Smooth muscle cell (in vitro differentiated cells): ENCODE data around the gene OR2B6. TPM values are rescaled to one million over a fixed set of nuclear protein-coding genes. Genes with fewer than 3 reads are reported as not detected.

Experiments used
- DNase-seq: peaks from one replicate; lab custom pipeline; 2025; ENCODE audit not compliant: unreplicated experiment; lab: John Stamatoyannopoulos, UW
- H2AFZ ChIP-seq: fragments of 200-600 bp; sonication (generic); 2 replicates; pipeline ENCODE4 v1.6.0; 2016; ENCODE audit warnings: antibody characterized with exemption, low read depth, mild to moderate bottlenecking
- H3F3A ChIP-seq: fragments of 200-600 bp; sonication (generic); 2 replicates; pipeline ENCODE4 v1.6.0; 2017; ENCODE audit warnings: antibody characterized with exemption, low read depth
- H3K27ac ChIP-seq: fragments of 200-600 bp; sonication (generic); 2 replicates; pipeline ENCODE4 v1.5.1; 2016; ENCODE audit warnings: low read depth, mild to moderate bottlenecking
- H3K27me3 ChIP-seq: fragments of 200-600 bp; sonication (generic); 2 replicates; pipeline ENCODE4 v1.6.1; 2016; ENCODE audit warnings: low read depth, mild to moderate bottlenecking
- H3K36me3 ChIP-seq: fragments of 200-600 bp; sonication (generic); 2 replicates; pipeline ENCODE4 v1.5.1; 2016; ENCODE audit warnings: low read depth
- H3K4me1 ChIP-seq: fragments of 200-600 bp; sonication (generic); 2 replicates; pipeline ENCODE4 v1.5.1; 2016; ENCODE audit warnings: low read depth
- H3K4me2 ChIP-seq: fragments of 200-600 bp; sonication (generic); 2 replicates; pipeline ENCODE4 v1.6.0; 2016; ENCODE audit warnings: mild to moderate bottlenecking
- H3K4me3 ChIP-seq: fragments of 200-600 bp; sonication (generic); 2 replicates; pipeline ENCODE4 v1.5.1; 2016; ENCODE audit warnings: mild to moderate bottlenecking
- H3K79me2 ChIP-seq: fragments of 200-600 bp; sonication (generic); 2 replicates; pipeline ENCODE4 v1.6.0; 2016; ENCODE audit warnings: low read depth, mild to moderate bottlenecking
- H3K9ac ChIP-seq: fragments of 200-600 bp; sonication (generic); 2 replicates; pipeline ENCODE4 v1.6.0; 2016; ENCODE audit warnings: low read depth
- H3K9me3 ChIP-seq: fragments of 200-600 bp; sonication (generic); replicated peaks from 2 replicates; pipeline ENCODE4 v1.5.1; 2016; ENCODE audit warnings: low read depth
- H4K20me1 ChIP-seq: fragments of 200-600 bp; sonication (generic); 2 replicates; pipeline ENCODE4 v1.6.0; 2016; ENCODE audit warnings: low read depth
- CTCF ChIP-seq: fragments of 200-600 bp; sonication (generic); IDR thresholded peaks from 2 replicates; pipeline ENCODE4 v1.5.1; 2017; ENCODE audit warnings: borderline replicate concordance, mild to moderate bottlenecking, antibody characterized with exemption; ENCODE audit not compliant: insufficient read depth, poor library complexity, severe bottlenecking
- WGBS: methylation state at CpG from one replicate; pipeline ENCODE4 v1.1.7; 2016; ENCODE audit warnings: low lambda C conversion rate; 5-methylcytosine and 5-hydroxymethylcytosine counted together
- polyA plus RNA-seq: library from polyadenylated mRNA; unstranded; fragments of >200 nt; fragmentation: Nextera tagmentation; extraction: Ambion mirVana; gene quantifications from 2 replicates; pipeline ENCODE4 v1.2.1, GENCODE V29; 2016
- total RNA-seq: library from RNA; depleted of rRNA; stranded (reverse); fragments of >200 nt; gene quantifications from 2 replicates; pipeline ENCODE4 v1.2.3, GENCODE V29; 2014

OR2B6 gene
- total and polyA plus RNA-seq, 2 experiments from 2014 or later = not detected

GRCh38 chr6:27977387-27977786, 20.3 kb downstream of the OR2B6 start:
- H3K36me3 ChIP-seq = no peaks in the 10 kb centered on the region
- H3F3A ChIP-seq = no peaks in the 10 kb centered on the region
- no peaks in the 10 kb centered on the region for H3K4me1 ChIP-seq
- H3K27me3 ChIP-seq = peaks cover 27% of the 10 kb centered on the region
- no peak overlapping the region for H3K9ac ChIP-seq
- no peak overlapping the region for H3K4me3 ChIP-seq
- TF ChIP-seq CTCF = no peak
- no peaks in the 10 kb centered on the region for H3K79me2 ChIP-seq
- no peak for DNase-seq
- H3K27ac ChIP-seq = no peak overlapping the region
- H3K9me3 ChIP-seq = no peaks in the 10 kb centered on the region
- H3K4me2 ChIP-seq = no peak overlapping the region
- 75% methylated on average over 8 of the region's 8 CpGs for WGBS
- no peak overlapping the region for H2AFZ ChIP-seq
- H4K20me1 ChIP-seq = no peaks in the 10 kb centered on the region

- Histone ChIP-seq H4K20me1 (no peaks in the 10 kb centered on the region), H3K4me3 (no peak overlapping the region), H3K9ac (no peak overlapping the region), H3K79me2 (no peaks in the 10 kb centered on the region), H3K36me3 (no peaks in the 10 kb centered on the region), H3K27ac (no peak overlapping the region), H3K9me3 (no peaks in the 10 kb centered on the region), H3K4me2 (no peak overlapping the region), H3K27me3 (peaks cover 27% of the 10 kb centered on the region), H3K4me1 (no peaks in the 10 kb centered on the region), H3F3A (no peaks in the 10 kb centered on the region), H2AFZ (no peak overlapping the region)
- no peak for DNase-seq
- TF ChIP-seq CTCF = no peak
These were observed 21.7 kb downstream of the OR2B6 start for GRCh38 chr6:27978705-27979104.

GRCh38 chr6:27980111-27980510, 23.1 kb downstream of the OR2B6 start:
- DNase-seq = no peak
- no peak overlapping the region for H2AFZ ChIP-seq
- no peak overlapping the region for H3K27ac ChIP-seq
- no peak overlapping the region for H3K4me2 ChIP-seq
- no peaks in the 10 kb centered on the region for H3K36me3 ChIP-seq
- H3K27me3 ChIP-seq = peaks cover 26% of the 10 kb centered on the region
- no peaks in the 10 kb centered on the region for H3K79me2 ChIP-seq
- TF ChIP-seq CTCF = no peak
- no peaks in the 10 kb centered on the region for H4K20me1 ChIP-seq
- no peaks in the 10 kb centered on the region for H3K4me1 ChIP-seq
- H3K9ac ChIP-seq = no peak overlapping the region
- H3K9me3 ChIP-seq = no peaks in the 10 kb centered on the region
- WGBS = 81% methylated on average over 1 of the region's 1 CpG
- no peak overlapping the region for H3K4me3 ChIP-seq
- H3F3A ChIP-seq = no peaks in the 10 kb centered on the region

- no peak overlapping the region for H3K4me2 ChIP-seq
- no peak overlapping the region for H3K9ac ChIP-seq
- H3K79me2 ChIP-seq = no peaks in the 10 kb centered on the region
- peaks cover 27% of the 10 kb centered on the region for H3K27me3 ChIP-seq
- H3K27ac ChIP-seq = no peak overlapping the region
- TF ChIP-seq CTCF = no peak
- no peak for DNase-seq
- 58% methylated on average over 2 of the region's 2 CpGs for WGBS
- no peaks in the 10 kb centered on the region for H3K36me3 ChIP-seq
- H2AFZ ChIP-seq = no peak overlapping the region
- no peaks in the 10 kb centered on the region for H3K9me3 ChIP-seq
- no peaks in the 10 kb centered on the region for H3K4me1 ChIP-seq
- no peaks in the 10 kb centered on the region for H3F3A ChIP-seq
- H3K4me3 ChIP-seq = no peak overlapping the region
- no peaks in the 10 kb centered on the region for H4K20me1 ChIP-seq
These were observed 30.1 kb downstream of the OR2B6 start for GRCh38 chr6:27986928-27987725.
